Activated CD8-positive, alpha-beta memory T cell treated with anti-CD3 and anti-CD28 coated beads, Interleukin-2, amount 50 U/mL, for 1 hour (primary cell): ENCODE results near the gene FCSK.

Experiments used
- DNase-seq: peaks from one replicate; pipeline ENCODE4 v3.0.0-alpha.2; 2020; ENCODE audit errors: extremely low read depth

FCSK gene

DNA sequence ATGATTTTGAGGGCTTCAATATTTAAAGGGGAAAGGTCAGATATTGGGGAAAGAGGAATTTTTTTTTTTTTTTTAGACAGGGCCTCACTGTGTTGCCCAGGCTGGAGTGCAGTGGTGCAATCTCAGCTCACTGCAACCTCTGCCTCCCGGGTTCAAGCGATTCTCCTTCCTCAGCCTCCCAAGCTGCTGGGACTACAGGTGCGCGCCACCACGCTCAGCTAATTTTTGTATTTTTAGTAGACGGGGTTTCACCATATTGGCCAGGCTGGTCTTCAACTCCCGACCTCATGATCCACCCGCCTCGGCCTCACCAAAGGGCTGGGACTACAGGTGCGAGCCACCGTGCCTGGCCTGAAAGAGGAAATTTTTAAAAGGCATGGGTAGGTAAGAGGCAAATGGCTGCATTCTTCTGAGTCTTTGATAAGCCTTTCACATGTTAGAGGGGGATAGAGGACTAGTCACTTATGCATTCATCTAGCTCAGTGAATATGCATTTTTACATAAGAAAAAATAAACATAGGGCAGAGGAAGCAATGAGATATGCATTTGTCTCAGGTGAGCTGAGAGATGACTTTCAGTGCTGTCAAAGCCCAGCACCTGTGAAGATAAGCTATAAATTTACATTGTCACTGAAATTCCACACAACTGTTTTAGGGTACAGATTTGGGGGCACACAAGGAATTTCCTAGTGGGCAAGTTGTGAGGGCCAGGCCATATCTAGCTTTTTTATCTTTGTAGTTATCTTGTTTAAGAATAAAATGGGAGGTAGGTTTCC lies 1.1 kb upstream of the FCSK start:
- DNase-seq: no peak

GRCh38 chr16:70453892-70454221 lies 538 bp upstream of the FCSK start:
- no peak for DNase-seq

DNA sequence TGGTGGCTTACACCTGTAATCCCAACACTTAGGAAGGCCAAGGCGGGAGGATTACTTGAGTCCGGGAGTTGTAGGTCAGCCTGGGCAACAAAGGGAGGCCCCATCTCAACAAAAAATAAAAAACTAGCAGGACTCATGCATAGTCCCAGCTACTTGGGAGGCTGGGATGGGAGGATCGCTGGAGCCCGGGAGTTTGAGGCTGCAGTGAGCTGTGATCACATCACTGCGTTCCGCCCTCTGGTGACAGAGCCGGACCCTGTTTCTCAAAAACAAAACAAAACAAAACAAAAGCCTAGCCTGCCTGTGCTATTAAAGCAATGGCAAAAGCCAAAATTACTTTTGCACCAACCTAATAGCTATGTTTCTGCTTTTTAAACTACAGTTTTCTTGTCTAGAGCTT lies 1.5 kb downstream of the FCSK start:
- no peak for DNase-seq

DNA sequence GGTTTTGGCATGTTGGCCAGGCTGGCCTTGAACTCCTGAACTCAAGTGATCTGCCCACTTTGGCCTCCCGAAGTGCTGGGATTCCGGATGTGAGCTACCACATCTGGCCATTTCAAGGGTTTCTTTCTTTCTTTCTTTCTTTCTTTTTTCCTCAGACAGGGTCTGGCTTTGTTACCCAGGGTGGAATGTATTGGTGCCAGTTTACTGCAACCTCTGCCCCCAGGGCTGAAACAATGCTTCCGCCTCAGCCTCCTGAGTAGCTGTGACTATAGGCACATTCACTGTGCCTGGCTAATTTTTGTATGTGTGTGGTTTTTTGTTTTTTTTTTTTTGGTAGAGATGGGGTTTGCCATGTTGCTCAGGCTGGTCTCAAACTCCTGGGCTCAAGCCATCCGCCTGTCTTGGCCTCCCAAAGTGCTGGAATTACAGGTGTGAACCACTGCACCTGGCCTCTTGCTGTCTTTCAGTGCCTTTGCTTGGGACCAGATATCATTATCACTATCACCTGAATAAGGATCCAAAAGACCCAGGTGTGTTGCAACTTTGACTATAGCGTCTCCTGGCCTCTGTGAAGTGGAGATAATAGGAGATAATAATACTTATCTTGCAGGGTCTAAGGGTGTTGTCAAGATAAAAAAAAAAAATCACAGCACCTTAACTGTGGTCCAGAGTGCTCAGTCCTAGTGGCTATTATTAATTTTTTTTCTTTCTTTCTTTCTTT lies 3.2 kb downstream of the FCSK start:
- DNase-seq: no peak

DNA sequence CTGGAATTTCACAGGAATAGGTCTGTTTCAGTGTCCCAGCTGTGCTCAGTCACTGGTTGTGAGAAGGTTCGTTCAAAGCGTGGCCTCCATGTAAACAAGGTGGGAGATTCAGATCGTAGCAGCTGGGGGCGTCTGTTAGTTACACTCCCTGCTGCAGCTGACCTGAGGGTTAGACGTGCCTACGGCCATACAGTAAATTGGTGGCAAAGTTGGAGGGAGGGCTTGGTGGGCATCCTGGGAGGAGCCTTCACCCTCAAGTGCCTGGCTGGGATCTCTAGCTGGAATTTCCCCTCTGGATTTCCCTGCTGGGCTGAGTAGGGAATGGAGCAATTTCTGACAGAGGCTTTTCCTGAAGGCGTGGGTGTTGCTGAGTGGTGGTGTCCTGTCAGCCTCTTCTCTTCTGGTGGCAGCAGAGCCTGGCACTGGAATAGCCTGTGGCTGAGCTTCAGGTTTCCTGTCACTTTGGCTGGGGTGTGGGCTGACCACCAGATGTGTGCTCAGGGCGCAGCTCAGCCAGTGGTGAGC lies 6.4 kb downstream of the FCSK start:
- no peak for DNase-seq

DNA sequence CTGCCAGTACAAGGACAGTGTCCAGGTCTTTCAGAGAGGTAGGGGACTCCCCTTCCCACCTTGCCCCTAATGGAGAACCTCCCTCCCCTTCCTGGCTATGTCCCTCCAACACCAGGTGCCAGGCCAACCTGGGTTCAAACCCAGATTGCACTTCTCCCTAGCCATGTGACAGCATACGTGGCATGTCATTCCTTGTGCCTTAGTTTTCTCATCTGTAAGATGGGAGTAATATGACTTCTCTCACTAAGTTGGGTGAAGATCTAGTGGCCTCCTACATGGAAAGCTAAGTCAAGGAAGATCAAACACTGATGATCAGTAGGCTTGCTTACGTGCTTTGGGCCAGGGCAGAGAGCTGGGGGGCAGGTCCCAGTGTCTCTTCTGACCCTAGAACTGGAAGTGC lies 8.8 kb downstream of the FCSK start:
- DNase-seq: no peak

- DNase-seq: no peak
Observed at GRCh38 chr16:70465999-70466804, 11.8 kb downstream of the FCSK start.

DNA sequence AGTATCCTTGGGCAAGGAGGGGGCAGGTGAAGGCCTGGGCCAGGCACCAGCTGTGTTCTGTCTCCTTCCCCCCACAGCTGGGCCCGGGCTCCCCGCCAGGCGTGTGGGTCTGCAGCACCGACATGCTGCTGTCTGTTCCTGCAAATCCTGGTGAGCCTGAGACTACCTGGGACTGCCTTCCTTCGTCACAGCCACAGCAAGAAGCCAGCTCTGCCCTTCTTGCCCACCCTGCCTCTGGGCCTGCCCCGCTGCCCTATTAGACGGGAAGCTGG lies 12.3 kb downstream of the FCSK start:
- DNase-seq: no peak

DNA sequence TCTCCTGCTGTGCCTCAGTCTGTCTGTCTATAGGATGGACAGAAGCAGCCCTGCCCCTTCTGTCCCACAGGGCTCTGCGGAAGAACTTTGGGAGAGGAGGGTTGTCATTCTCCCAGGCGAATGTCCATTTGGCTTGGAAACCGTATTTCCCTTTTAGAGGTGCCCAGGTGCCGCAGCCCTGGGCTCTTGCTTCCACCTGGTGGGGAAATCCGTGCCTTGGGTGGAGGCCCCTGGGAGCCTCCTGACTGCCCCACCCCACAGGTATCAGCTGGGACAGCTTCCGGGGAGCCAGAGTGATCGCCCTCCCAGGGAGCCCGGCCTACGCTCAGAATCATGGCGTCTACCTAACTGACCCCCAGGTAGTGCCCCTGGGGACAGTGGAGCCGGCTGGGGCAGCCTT lies 12.7 kb downstream of the FCSK start:
- no peak for DNase-seq

- DNase-seq: no peak
Observed at GRCh38 chr16:70467608-70468007, 13.2 kb downstream of the FCSK start.

- DNase-seq: no peak
Observed at GRCh38 chr16:70468776-70469525, 14.6 kb downstream of the FCSK start.

DNA sequence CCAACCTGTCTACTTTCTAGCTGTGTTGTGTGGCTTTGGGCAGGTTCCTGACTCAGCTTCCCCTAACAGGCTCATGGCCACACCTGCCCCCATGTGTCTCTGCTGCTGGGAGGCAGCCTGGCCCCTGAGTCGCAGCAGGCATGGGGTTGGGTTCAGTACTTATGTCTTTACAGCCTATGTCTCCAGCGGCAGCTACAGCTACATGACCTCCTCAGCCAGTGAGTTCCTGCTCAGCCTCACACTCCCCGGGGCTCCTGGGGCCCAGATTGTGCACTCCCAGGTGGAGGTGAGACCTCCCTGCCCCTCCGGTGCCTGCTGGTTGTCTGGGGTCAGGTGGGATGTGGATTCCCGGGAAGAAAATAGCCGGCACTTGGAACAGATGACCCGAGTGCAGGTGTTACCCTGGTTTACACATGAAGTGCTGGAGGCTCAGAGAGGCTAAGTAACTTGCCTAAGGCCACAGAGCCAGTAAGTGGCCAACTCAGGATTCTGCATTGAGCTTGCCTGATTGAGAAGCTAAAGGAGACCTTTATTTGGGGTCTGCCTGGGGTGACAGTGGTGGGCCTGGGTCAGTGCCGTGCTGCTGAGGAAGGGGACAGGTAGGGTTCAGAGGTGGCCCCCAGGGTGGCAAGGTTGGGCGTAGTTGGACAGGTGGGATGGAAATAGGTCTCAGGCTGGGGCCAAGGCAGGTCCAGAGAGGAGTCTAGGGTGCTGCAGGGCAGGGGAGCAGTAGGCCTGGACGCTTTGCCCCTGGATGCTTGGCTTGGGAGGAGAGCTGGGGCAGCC lies 15.9 kb downstream of the FCSK start:
- no peak for DNase-seq

DNA sequence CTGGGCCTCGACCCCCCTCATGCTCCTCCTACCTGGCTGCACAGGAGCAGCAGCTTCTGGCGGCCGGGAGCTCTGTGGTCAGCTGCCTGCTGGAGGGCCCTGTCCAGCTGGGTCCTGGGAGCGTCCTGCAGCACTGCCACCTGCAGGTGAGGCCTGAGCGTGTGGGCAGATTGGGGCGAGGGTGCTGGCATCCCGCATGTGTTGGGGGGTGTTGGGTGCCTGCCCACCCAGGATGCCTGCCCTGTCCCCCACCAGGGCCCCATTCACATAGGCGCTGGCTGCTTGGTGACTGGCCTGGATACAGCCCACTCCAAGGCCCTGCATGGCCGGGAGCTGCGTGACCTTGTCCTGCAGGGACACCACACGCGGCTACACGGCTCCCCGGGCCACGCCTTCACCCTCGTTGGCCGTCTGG lies 16.5 kb downstream of the FCSK start:
- DNase-seq: no peak

DNA sequence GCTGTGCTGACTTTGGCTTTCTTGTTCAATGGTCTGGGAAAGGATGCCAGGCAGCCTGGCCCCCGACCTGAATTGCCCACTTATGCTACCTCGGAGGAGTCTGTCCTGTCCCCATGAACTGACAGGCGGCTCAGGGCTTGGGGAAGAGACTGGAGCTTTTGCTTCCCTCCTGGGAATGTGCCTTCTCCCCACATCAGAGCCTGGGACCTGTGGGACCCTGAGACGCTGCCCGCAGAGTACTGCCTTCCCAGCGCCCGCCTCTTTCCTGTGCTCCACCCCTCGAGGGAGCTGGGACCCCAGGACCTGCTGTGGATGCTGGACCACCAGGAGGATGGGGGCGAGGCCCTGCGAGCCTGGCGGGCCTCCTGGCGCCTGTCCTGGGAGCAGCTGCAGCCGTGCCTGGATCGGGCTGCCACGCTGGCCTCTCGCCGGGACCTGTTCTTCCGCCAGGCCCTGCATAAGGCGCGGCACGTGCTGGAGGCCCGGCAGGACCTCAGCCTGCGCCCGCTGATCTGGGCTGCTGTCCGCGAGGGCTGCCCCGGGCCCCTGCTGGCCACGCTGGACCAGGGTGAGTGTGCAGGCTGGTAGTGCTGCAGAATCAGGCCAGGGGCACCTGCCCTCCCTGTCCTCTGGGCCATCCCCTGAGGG lies 18.5 kb downstream of the FCSK start:
- DNase-seq: no peak

DNA sequence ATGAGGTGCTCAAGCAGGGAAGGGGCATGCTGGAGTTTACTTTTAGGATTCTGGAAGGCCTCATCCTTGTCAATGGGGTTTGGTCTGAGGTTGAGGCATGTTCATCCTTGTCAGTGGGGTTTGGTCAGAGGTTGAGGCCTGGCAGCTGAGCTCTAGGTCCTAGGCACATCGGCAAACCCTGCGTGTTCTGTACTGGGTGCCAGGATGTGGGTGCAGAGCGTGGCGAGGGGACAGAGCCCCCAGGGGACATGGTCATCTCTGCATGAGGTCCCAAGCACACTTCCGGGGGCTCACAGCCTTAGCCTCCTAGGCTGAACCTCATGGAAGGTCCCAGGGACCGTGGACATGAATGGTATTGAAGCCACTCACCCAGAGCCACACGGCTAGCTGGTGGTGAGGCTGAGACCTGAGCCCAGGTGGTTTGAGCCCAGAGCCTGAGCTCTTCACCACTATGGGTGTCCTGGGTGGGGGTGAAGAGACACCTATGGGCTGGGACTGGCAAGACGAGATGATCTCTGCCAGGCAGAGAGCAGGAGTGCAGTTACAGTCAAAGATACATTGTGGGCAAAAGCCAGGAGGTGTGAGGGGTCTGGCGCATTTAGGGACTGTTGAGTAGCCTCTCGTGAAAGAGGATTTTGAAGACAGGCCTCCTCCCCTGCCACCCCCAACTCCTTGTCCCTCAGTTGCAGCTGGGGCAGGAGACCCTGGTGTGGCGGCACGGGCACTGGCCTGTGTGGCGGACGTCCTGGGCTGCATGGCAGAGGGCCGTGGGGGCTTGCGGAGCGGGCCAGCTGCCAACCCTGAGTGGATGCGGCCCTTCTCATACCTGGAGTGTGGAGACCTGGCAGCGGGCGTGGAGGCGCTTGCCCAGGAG lies 19.3 kb downstream of the FCSK start:
- no peak for DNase-seq

- no peak for DNase-seq
Observed at GRCh38 chr16:70474320-70475053, 20.1 kb downstream of the FCSK start.

GRCh38 chr16:70475054-70475871 lies 20.9 kb downstream of the FCSK start:
- DNase-seq: no peak
